Gastrocnemius medialis (tissue), 4 donors: Measurements from ENCODE around the gene ADAMTSL1.

Experiments used
- POLR2A ChIP-seq, 2 donors: fragments of 450-650 bp; IDR thresholded peaks; one replicate each; pipeline ENCODE4 v1.6.1; 2017; ENCODE audit warnings: antibody characterized with exemption in 2 of 2, mild to moderate bottlenecking in 2 of 2, moderate library complexity in 2 of 2
- TF ChIP-seq, protein P1 (sequence below), 5 experiments: fragments of 450-650 bp in 3 of 5; fragments of 200-600 bp in 2 of 5; sonication (generic) in 2 of 5; IDR thresholded peaks in 4 of 5; conservative IDR thresholded peaks in 1 of 5; 1 replicate in 4 of 5; 2 replicates in 1 of 5; pipeline ENCODE4 v1.5.1; 2016 to 2019; ENCODE audit warnings: antibody characterized with exemption in 5 of 5, mild to moderate bottlenecking in 3 of 5, moderate library complexity in 3 of 5

DNA sequence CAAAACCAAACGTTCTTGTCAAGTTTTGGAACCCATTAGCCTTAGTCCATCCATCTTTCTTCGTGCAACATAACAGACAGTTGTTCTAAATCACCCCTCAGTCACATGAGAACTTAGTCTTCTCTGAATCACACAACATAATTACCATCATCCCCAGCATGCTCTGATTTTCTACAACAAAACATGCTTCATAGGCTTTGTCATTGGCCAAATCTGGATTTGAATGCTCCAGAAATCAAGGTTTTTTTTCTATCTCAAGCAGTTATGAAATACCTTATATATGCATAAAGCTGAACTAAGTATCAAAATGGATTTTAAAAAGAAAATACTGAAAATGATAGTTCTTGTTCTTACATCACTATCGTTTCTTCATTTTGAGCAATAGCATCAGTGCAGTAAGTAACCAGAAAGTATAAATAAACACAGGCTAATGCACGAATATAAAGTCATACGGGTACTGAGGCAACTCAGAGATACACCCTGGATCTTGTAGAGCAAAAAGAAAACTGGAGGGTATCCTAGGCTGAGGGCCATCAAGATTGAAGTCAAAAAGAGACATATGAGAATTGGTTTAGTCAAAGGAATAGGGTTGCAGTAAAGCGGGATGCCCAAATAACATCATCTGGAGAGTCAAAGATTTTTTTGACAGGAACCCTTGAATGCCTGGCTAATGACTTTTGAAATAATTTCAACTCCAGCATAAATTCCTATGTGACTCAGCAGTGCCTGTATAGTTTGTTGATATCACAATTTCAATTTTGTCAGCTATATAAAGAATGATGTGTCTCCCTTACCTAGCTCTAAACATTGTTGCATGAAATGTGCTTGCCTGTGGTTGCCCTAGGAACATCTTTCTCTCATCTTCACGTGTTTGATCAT is 164.7 kb downstream of the ADAMTSL1 start:
- TF ChIP-seq, protein P1, sequence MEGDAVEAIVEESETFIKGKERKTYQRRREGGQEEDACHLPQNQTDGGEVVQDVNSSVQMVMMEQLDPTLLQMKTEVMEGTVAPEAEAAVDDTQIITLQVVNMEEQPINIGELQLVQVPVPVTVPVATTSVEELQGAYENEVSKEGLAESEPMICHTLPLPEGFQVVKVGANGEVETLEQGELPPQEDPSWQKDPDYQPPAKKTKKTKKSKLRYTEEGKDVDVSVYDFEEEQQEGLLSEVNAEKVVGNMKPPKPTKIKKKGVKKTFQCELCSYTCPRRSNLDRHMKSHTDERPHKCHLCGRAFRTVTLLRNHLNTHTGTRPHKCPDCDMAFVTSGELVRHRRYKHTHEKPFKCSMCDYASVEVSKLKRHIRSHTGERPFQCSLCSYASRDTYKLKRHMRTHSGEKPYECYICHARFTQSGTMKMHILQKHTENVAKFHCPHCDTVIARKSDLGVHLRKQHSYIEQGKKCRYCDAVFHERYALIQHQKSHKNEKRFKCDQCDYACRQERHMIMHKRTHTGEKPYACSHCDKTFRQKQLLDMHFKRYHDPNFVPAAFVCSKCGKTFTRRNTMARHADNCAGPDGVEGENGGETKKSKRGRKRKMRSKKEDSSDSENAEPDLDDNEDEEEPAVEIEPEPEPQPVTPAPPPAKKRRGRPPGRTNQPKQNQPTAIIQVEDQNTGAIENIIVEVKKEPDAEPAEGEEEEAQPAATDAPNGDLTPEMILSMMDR (IDR thresholded peaks at IDR 0.05 in 4 of 5, conservative IDR thresholded peaks at IDR 0.05 in 1 of 5) = no peak
- no peak for TF ChIP-seq POLR2A (IDR thresholded peaks at IDR 0.05)
